Keratinocyte (primary cell): ENCODE data around the gene FAM110A. TPM values are rescaled to one million over a fixed set of nuclear protein-coding genes. Genes with fewer than 3 reads are reported as not detected.
A peak's percentile ranks its signal among the peaks of the same experiment; 100 is the strongest.

Experiments
- DNase-seq: peaks from one replicate; pipeline ENCODE4 v3.0.0-alpha.2; 2011; ENCODE audit warnings: low read depth, missing footprints, low spot score
- FAIRE-seq: peaks from 2 replicates; lab custom pipeline; 2011; peaks lifted over from hg19 to GRCh38; lab: Jason Lieb, UNC
- H2AFZ ChIP-seq: 2 replicates; pipeline ENCODE4 v1.6.0; 2012; ENCODE audit warnings: low read length, control low read depth, inconsistent platforms; ENCODE audit not compliant: control insufficient read depth
- H3K27ac ChIP-seq: 2 replicates; pipeline ENCODE4 v1.5.1; 2011; ENCODE audit warnings: low read length; ENCODE audit not compliant: control insufficient read depth, insufficient read depth
- H3K27me3 ChIP-seq: 3 replicates; pipeline ENCODE4 v1.6.0; 2011; ENCODE audit warnings: low read length; ENCODE audit not compliant: control insufficient read depth, insufficient read depth; ENCODE audit errors: extremely low read depth
- H3K36me3 ChIP-seq, 2 experiments: 2 replicates in 1 of 2; 3 replicates in 1 of 2; pipeline ENCODE4 v1.5.1; 2011; ENCODE audit warnings: low read length in 2 of 2, mild to moderate bottlenecking in 1 of 2; ENCODE audit not compliant: control insufficient read depth in 2 of 2, insufficient read depth in 2 of 2; ENCODE audit errors: extremely low read depth in 1 of 2
- H3K4me1 ChIP-seq: 3 replicates; pipeline ENCODE4 v1.5.1; 2011; ENCODE audit warnings: low read length; ENCODE audit not compliant: control insufficient read depth, insufficient read depth; ENCODE audit errors: extremely low read depth
- H3K4me2 ChIP-seq: 3 replicates; pipeline ENCODE4 v1.6.0; 2011; ENCODE audit warnings: low read depth, low read length; ENCODE audit not compliant: control insufficient read depth, insufficient read depth; ENCODE audit errors: extremely low read depth
- H3K4me3 ChIP-seq, 3 experiments: fragments of 200-600 bp in 1 of 3; sonication (generic) in 1 of 3; 2 replicates in 2 of 3; 3 replicates in 1 of 3; pipeline ENCODE4 v1.5.1; 2011 to 2016; ENCODE audit warnings: low read length in 3 of 3, mild to moderate bottlenecking in 3 of 3, control low read depth in 2 of 3, inconsistent platforms in 1 of 3, low read depth in 1 of 3, mixed read lengths in 1 of 3, mixed run types in 1 of 3, moderate library complexity in 1 of 3; ENCODE audit not compliant: control insufficient read depth in 2 of 3, insufficient read depth in 2 of 3; ENCODE audit errors: extremely low read depth in 1 of 3
- H3K79me2 ChIP-seq: 2 replicates; pipeline ENCODE4 v1.6.0; 2012; ENCODE audit warnings: low read length; ENCODE audit not compliant: control insufficient read depth, insufficient read depth
- H3K9ac ChIP-seq: 3 replicates; pipeline ENCODE4 v1.6.0; 2011; ENCODE audit warnings: low read length; ENCODE audit not compliant: control insufficient read depth, insufficient read depth; ENCODE audit errors: extremely low read depth
- H3K9me1 ChIP-seq: 3 replicates; pipeline ENCODE4 v1.6.0; 2011; ENCODE audit warnings: low read length; ENCODE audit not compliant: control insufficient read depth, insufficient read depth; ENCODE audit errors: extremely low read depth
- H3K9me3 ChIP-seq: 2 replicates; pipeline ENCODE4 v1.5.1; 2012; ENCODE audit warnings: low read depth, low read length; ENCODE audit not compliant: control insufficient read depth
- H4K20me1 ChIP-seq: 3 replicates; pipeline ENCODE4 v1.6.0; 2011; ENCODE audit warnings: low read length; ENCODE audit not compliant: control insufficient read depth, insufficient read depth; ENCODE audit errors: extremely low read depth
- EZH2 ChIP-seq: IDR thresholded peaks from one replicate; pipeline ENCODE4 v1.6.1; 2012; ENCODE audit warnings: inconsistent platforms, mild to moderate bottlenecking, low read length, moderate library complexity
- dilution Hi-C: fragments of 300-500 bp; cut with MboI; formaldehyde crosslinking; loops from one replicate; pipeline ENCODE4 v1.7.0; 2020; ENCODE audit warnings: low sequenced_read_pairs; ENCODE audit not compliant: extremely low pct_ligation_motif_present
- polyA plus RNA-seq, 5 experiments: library from polyadenylated mRNA; depleted of rRNA in 3 of 5; stranded (reverse) in 3 of 5; stranded (forward) in 1 of 5; unstranded in 1 of 5; fragments of >200 nt; gene quantifications; 1 replicate in 1 of 5; 2 replicates in 3 of 5; 3 replicates in 1 of 5; pipeline versions ENCODE4 v1.2.1 to v1.2.3, GENCODE V29; 2011 to 2012; ENCODE audit warnings: missing spikeins in 2 of 5, low read depth in 1 of 5, low replicate concordance in 1 of 5
- TF ChIP-seq, protein P1 (sequence below), 3 experiments: IDR thresholded peaks in 1 of 3; conservative IDR thresholded peaks in 1 of 3; optimal IDR thresholded peaks in 1 of 3; 2 replicates in 2 of 3; 3 replicates in 1 of 3; pipeline versions ENCODE3 to v1.5.1; 2011; ENCODE audit warnings: low read length in 3 of 3, mild to moderate bottlenecking in 3 of 3, moderate library complexity in 2 of 3, control low read depth in 1 of 3, inconsistent platforms in 1 of 3; ENCODE audit not compliant: insufficient read depth in 2 of 3; ENCODE audit errors: extremely low read depth in 1 of 3

Gene FAM110A
- polyA plus RNA-seq, 1 donor (not counting 4 experiments of a cell fraction or from before 2014, with no cell fraction given) = 12.3 TPM

- DNase-seq (no peak), FAIRE-seq (peak; percentile 81)
- Histone ChIP-seq H3K27me3 (no peaks in the 10 kb centered on the region), H3K4me2 (no peak overlapping the region), H3K9me1 (no peaks in the 10 kb centered on the region), H4K20me1 (no peaks in the 10 kb centered on the region), H3K27ac (no peak overlapping the region), H3K9me3 (no peaks in the 10 kb centered on the region), H3K9ac (no peak overlapping the region), H3K4me3 (no peak overlapping the region), H2AFZ (no peak overlapping the region), H3K36me3 (no peaks in the 10 kb centered on the region), H3K4me1 (peaks cover 62% of the 10 kb centered on the region), H3K79me2 (no peaks in the 10 kb centered on the region)
- dilution Hi-C loops = no loop called here
- no peak for TF ChIP-seq EZH2
- TF ChIP-seq, protein P1, sequence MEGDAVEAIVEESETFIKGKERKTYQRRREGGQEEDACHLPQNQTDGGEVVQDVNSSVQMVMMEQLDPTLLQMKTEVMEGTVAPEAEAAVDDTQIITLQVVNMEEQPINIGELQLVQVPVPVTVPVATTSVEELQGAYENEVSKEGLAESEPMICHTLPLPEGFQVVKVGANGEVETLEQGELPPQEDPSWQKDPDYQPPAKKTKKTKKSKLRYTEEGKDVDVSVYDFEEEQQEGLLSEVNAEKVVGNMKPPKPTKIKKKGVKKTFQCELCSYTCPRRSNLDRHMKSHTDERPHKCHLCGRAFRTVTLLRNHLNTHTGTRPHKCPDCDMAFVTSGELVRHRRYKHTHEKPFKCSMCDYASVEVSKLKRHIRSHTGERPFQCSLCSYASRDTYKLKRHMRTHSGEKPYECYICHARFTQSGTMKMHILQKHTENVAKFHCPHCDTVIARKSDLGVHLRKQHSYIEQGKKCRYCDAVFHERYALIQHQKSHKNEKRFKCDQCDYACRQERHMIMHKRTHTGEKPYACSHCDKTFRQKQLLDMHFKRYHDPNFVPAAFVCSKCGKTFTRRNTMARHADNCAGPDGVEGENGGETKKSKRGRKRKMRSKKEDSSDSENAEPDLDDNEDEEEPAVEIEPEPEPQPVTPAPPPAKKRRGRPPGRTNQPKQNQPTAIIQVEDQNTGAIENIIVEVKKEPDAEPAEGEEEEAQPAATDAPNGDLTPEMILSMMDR (optimal IDR thresholded peaks at IDR 0.05 in 1 of 3, IDR thresholded peaks at IDR 0.05 in 1 of 3, conservative IDR thresholded peaks at IDR 0.05 in 1 of 3; ENCODE audit: extremely low read depth in 1 of 3, insufficient read depth in 2 of 3, low read length in 3 of 3) = peak in 2 of 3 experiments; percentile 10 to 16
Measured at GRCh38 chr20:859751-860231, 26.3 kb downstream of the FAM110A start.

DNA sequence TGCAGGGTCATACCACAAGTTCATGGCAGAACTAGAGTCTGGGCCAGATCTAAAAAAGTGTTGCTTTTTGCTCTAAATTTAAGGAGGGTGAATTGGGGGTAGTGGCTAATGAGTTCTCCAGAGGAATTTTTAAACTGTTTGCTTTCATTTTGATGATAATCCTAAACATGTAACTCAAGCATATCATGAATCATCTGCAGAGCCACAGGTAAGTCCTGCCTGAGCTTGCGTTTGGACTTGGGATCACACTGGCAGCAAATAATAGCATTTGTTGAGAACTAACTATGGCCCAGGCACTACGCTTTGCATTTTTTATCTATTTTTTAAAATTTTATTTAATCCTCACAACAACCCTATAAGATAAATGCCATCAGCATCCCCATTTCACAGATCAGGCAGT is 27.4 kb downstream of the FAM110A start:
- Histone ChIP-seq H3K27me3 (no peaks in the 10 kb centered on the region), H4K20me1 (no peaks in the 10 kb centered on the region), H2AFZ (no peak overlapping the region), H3K4me2 (peak overlapping the region; percentile 68), H3K27ac (peak overlapping the region; percentile 47), H3K4me3 (no peak overlapping the region), H3K9me3 (no peaks in the 10 kb centered on the region), H3K9ac (no peak overlapping the region), H3K36me3 (no peaks in the 10 kb centered on the region), H3K4me1 (peaks cover 51% of the 10 kb centered on the region), H3K9me1 (no peaks in the 10 kb centered on the region), H3K79me2 (no peaks in the 10 kb centered on the region)
- no peak for TF ChIP-seq EZH2
- TF ChIP-seq, protein P1 (optimal IDR thresholded peaks at IDR 0.05 in 1 of 3, IDR thresholded peaks at IDR 0.05 in 1 of 3, conservative IDR thresholded peaks at IDR 0.05 in 1 of 3; ENCODE audit: extremely low read depth in 1 of 3, insufficient read depth in 2 of 3, low read length in 3 of 3) = no peak
- no peak for DNase-seq
- FAIRE-seq = peak; percentile 98
- dilution Hi-C loops = no loop called here
